ENCODE measurements around the gene STARD13. TPM values are rescaled to one million over a fixed set of nuclear protein-coding genes. Genes with fewer than 3 reads are reported as not detected.

Gene STARD13
- total RNA-seq, 1 experiment from 2014 or later: 4.1 TPM

DNA sequence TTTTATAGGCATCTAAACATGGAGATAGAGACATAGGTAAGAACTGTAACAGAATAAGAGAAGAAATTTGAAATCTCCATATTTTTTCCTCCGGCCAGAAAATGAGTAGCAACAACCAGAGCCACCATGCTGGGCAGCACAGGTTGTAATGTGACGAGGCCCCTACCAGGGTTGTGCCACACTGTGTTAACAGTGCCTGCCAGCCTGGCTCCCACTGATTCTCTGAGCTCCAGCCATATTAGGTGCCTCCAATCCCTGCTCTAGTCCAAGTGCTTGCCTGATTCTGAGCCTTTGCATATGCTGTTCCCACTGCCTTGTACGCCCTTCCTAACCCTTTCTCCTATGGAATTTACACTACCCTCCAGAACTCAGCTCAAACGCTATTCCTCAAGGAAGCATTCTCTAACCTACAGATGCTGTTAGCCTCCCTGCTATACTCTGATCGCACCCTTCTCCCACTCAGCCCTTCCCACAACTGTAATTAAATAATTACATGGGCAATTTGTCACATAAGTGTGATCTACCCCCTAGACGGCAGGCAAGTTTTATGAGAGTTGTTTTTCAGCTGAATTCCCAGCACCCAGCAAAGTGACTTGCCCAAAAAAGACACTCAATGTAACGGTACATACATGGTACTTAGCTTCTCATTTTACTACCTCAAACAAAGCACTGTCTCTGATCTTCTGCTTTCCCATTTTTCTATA, 37.6 kb upstream of the STARD13 start:
- DNase-seq (ENCODE audit: low read depth, low spot score) (no peak), ATAC-seq (no peak)
- Histone ChIP-seq H3K4me3 (replicated peaks in 1 of 2; ENCODE audit: low read depth in 1 of 2, low read length in 2 of 2) (no peak overlapping the region), H3K4me1 (ENCODE audit: control insufficient read depth in 1 of 2, insufficient read depth in 2 of 2, low read length in 2 of 2) (no peaks in the 10 kb centered on the region), H3K4me2 (ENCODE audit: low read length) (no peak overlapping the region), H3K9me2 (ENCODE audit: insufficient read depth) (no peaks in the 10 kb centered on the region; the same call in 1 of the 2 replicates), H3K27ac (ENCODE audit: low read depth, low read length) (no peak overlapping the region), H3K9ac (ENCODE audit: low read length) (no peak overlapping the region), H2AFZ (ENCODE audit: low read depth, low read length, poor library complexity, severe bottlenecking) (no peak overlapping the region), H4K20me1 (ENCODE audit: insufficient read depth) (no peaks in the 10 kb centered on the region), H3K79me2 (ENCODE audit: insufficient read depth, low read length) (no peaks in the 10 kb centered on the region), H3K36me3 (ENCODE audit: control insufficient read depth in 1 of 2, insufficient read depth in 2 of 2, low read length in 2 of 2) (no peaks in the 10 kb centered on the region), H3K27me3 (ENCODE audit: insufficient read depth, low read length) (no peaks in the 10 kb centered on the region), H3K9me3 (ENCODE audit: control insufficient read depth in 1 of 2, insufficient read depth in 1 of 2, low read depth in 1 of 2, low read length in 2 of 2) (no peaks in the 10 kb centered on the region)
- BruUV-seq (replicated peaks): no TSS peak
- intact Hi-C loops (cut with micrococcal nuclease): no loop called here
- RAD21 ChIA-PET (ENCODE audit: low non-redundant PET in 1 of 2, low total read pairs in 2 of 2, uncharacterized antibody in 2 of 2, unreplicated experiment in 2 of 2): no interaction called here
- POLR2A ChIA-PET: no interaction called here
- TF ChIP-seq EGR1 (IDR thresholded peaks at IDR 0.05; ENCODE audit: low read depth): no peak
- TF ChIP-seq ZFX (IDR thresholded peaks at IDR 0.05): no peak
- CTCF ChIA-PET: no interaction called here

DNA sequence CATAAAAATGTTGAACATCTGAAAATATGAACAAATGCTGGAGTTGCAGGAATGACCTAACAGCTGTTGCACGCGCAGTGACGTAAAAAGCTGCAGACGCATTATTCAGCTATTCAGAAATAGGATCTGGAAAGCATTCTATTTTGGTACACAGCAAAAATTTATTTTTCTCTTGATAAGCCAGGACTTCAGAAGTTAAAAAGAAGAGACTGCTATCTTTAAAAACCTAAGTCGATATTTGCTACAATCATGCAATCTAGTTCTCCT, 36.9 kb upstream of the STARD13 start:
- no peak for ATAC-seq

More for the DNA sequence above, 36.9 kb upstream of the STARD13 start:
- Histone ChIP-seq H3K79me2 (ENCODE audit: insufficient read depth, low read length) (no peaks in the 10 kb centered on the region), H3K27me3 (ENCODE audit: insufficient read depth, low read length) (no peaks in the 10 kb centered on the region), H2AFZ (ENCODE audit: low read depth, low read length, poor library complexity, severe bottlenecking) (no peak overlapping the region), H3K36me3 (ENCODE audit: control insufficient read depth in 1 of 2, insufficient read depth in 2 of 2, low read length in 2 of 2) (no peaks in the 10 kb centered on the region), H3K4me1 (ENCODE audit: control insufficient read depth in 1 of 2, insufficient read depth in 2 of 2, low read length in 2 of 2) (no peaks in the 10 kb centered on the region), H3K9ac (ENCODE audit: low read length) (no peak overlapping the region), H3K9me2 (ENCODE audit: insufficient read depth) (no peaks in the 10 kb centered on the region; the same call in 1 of the 2 replicates), H4K20me1 (ENCODE audit: insufficient read depth) (no peaks in the 10 kb centered on the region), H3K27ac (ENCODE audit: low read depth, low read length) (no peak overlapping the region), H3K4me2 (ENCODE audit: low read length) (no peak overlapping the region), H3K4me3 (replicated peaks in 1 of 2; ENCODE audit: low read depth in 1 of 2, low read length in 2 of 2) (no peak overlapping the region), H3K9me3 (ENCODE audit: control insufficient read depth in 1 of 2, insufficient read depth in 1 of 2, low read depth in 1 of 2, low read length in 2 of 2) (no peaks in the 10 kb centered on the region)
- ChIA-PET POLR2A (no interaction called here), CTCF (no interaction called here), RAD21 (ENCODE audit: low non-redundant PET in 1 of 2, low total read pairs in 2 of 2, uncharacterized antibody in 2 of 2, unreplicated experiment in 2 of 2) (no interaction called here)
- BruUV-seq (replicated peaks): no TSS peak
- DNase-seq (ENCODE audit: low read depth, low spot score): no peak
- TF ChIP-seq RAD21 (IDR thresholded peaks at IDR 0.05; ENCODE audit: low read depth) (no peak), CEBPB (IDR thresholded peaks at IDR 0.05; ENCODE audit: low read depth) (no peak), JUND (IDR thresholded peaks at IDR 0.05) (no peak), ELF1 (IDR thresholded peaks at IDR 0.05; ENCODE audit: borderline replicate concordance, low read depth) (no peak), EZH2phosphoT487 (IDR thresholded peaks at IDR 0.05; ENCODE audit: borderline replicate concordance) (no peak), ZFX (IDR thresholded peaks at IDR 0.05) (no peak), SRF (IDR thresholded peaks at IDR 0.05; ENCODE audit: low read depth) (no peak), POLR2A (IDR thresholded peaks at IDR 0.05; ENCODE audit: borderline replicate concordance, extremely low read depth, insufficient read depth, insufficient read length) (no peak), EZH2 (IDR thresholded peaks at IDR 0.05) (no peak), CBX3 (IDR thresholded peaks at IDR 0.05; ENCODE audit: low read depth) (no peak), YY1 (IDR thresholded peaks at IDR 0.05; ENCODE audit: extremely low read depth, insufficient replicate concordance, low read depth, low read length) (no peak)
- TF ChIP-seq, protein P1, sequence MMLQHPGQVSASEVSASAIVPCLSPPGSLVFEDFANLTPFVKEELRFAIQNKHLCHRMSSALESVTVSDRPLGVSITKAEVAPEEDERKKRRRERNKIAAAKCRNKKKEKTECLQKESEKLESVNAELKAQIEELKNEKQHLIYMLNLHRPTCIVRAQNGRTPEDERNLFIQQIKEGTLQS (IDR thresholded peaks at IDR 0.05): no peak
- TF ChIP-seq, protein P2, sequence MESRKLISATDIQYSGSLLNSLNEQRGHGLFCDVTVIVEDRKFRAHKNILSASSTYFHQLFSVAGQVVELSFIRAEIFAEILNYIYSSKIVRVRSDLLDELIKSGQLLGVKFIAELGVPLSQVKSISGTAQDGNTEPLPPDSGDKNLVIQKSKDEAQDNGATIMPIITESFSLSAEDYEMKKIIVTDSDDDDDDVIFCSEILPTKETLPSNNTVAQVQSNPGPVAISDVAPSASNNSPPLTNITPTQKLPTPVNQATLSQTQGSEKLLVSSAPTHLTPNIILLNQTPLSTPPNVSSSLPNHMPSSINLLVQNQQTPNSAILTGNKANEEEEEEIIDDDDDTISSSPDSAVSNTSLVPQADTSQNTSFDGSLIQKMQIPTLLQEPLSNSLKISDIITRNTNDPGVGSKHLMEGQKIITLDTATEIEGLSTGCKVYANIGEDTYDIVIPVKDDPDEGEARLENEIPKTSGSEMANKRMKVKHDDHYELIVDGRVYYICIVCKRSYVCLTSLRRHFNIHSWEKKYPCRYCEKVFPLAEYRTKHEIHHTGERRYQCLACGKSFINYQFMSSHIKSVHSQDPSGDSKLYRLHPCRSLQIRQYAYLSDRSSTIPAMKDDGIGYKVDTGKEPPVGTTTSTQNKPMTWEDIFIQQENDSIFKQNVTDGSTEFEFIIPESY (IDR thresholded peaks at IDR 0.05; ENCODE audit: extremely low read depth, insufficient replicate concordance, low read length): no peak
- TF ChIP-seq, protein P3, sequence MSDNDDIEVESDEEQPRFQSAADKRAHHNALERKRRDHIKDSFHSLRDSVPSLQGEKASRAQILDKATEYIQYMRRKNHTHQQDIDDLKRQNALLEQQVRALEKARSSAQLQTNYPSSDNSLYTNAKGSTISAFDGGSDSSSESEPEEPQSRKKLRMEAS (IDR thresholded peaks at IDR 0.05): no peak
- TF ChIP-seq, protein P4, sequence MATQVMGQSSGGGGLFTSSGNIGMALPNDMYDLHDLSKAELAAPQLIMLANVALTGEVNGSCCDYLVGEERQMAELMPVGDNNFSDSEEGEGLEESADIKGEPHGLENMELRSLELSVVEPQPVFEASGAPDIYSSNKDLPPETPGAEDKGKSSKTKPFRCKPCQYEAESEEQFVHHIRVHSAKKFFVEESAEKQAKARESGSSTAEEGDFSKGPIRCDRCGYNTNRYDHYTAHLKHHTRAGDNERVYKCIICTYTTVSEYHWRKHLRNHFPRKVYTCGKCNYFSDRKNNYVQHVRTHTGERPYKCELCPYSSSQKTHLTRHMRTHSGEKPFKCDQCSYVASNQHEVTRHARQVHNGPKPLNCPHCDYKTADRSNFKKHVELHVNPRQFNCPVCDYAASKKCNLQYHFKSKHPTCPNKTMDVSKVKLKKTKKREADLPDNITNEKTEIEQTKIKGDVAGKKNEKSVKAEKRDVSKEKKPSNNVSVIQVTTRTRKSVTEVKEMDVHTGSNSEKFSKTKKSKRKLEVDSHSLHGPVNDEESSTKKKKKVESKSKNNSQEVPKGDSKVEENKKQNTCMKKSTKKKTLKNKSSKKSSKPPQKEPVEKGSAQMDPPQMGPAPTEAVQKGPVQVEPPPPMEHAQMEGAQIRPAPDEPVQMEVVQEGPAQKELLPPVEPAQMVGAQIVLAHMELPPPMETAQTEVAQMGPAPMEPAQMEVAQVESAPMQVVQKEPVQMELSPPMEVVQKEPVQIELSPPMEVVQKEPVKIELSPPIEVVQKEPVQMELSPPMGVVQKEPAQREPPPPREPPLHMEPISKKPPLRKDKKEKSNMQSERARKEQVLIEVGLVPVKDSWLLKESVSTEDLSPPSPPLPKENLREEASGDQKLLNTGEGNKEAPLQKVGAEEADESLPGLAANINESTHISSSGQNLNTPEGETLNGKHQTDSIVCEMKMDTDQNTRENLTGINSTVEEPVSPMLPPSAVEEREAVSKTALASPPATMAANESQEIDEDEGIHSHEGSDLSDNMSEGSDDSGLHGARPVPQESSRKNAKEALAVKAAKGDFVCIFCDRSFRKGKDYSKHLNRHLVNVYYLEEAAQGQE (IDR thresholded peaks at IDR 0.05; ENCODE audit: low read depth): no peak
- intact Hi-C loops (cut with micrococcal nuclease): no loop called here
